HepG2 (cell line): ENCODE data around the gene KLHL17. TPM values are rescaled to one million over a fixed set of nuclear protein-coding genes. Genes with fewer than 3 reads are reported as not detected.

Experiments used
- FOXM1 ChIP-seq: sonication (generic); formaldehyde crosslinking; IDR thresholded peaks from 2 replicates; pipeline ENCODE4 v1.5.0; 2020; ENCODE audit warnings: missing genetic modification reagents
- MBNL3 ChIP-seq: fragments of 250-450 bp; sonication (Bioruptor Pico); conservative IDR thresholded peaks from 2 replicates; pipeline ENCODE4 v1.8.0; 2022; ENCODE audit warnings: mild to moderate bottlenecking, inconsistent platforms
- MEIS1 ChIP-seq: sonication (generic); formaldehyde crosslinking; IDR thresholded peaks from 2 replicates; pipeline ENCODE4 v1.9.0; 2021; ENCODE audit warnings: mild to moderate bottlenecking, missing genetic modification reagents, moderate library complexity, borderline replicate concordance
- MLLT10 ChIP-seq: sonication (generic); formaldehyde crosslinking; IDR thresholded peaks from 2 replicates; pipeline ENCODE4 v1.4.0; 2020; ENCODE audit warnings: missing genetic modification reagents
- ZNF562 ChIP-seq: sonication (generic); formaldehyde crosslinking; IDR thresholded peaks from 2 replicates; pipeline ENCODE4 v1.8.0; 2022; ENCODE audit warnings: missing genetic modification reagents, borderline replicate concordance
- ZNF616 ChIP-seq: sonication (generic); formaldehyde crosslinking; IDR thresholded peaks from 2 replicates; pipeline ENCODE4 v1.5.0; 2020; ENCODE audit warnings: low read depth, mild to moderate bottlenecking, missing genetic modification reagents
- polyA plus RNA-seq, 8 experiments: library from polyadenylated mRNA; depleted of rRNA in 3 of 8; stranded (reverse) in 7 of 8; unstranded in 1 of 8; fragments of >200 nt; fragmentation: Illumina TruSeq in 4 of 8; extraction: Trizol in 4 of 8; gene quantifications; 2 replicates each; pipeline versions ENCODE4 v1.2.1 to v1.2.3, GENCODE V29; 2011 to 2016; ENCODE audit warnings: low read depth in 4 of 8, missing spikeins in 1 of 8, mixed read lengths in 1 of 8; ENCODE audit not compliant: insufficient read depth in 1 of 8
- total RNA-seq, 5 experiments: library from RNA; depleted of rRNA; stranded (reverse); fragments of >200 nt; fragmentation: Illumina TruSeq; extraction: Trizol; gene quantifications; 2 replicates each; pipeline ENCODE4 v1.2.3, GENCODE V29; 2016; ENCODE audit warnings: low read depth in 1 of 5
- TF ChIP-seq, protein P1 (sequence below), 2 experiments: sonication (generic) in 1 of 2; formaldehyde crosslinking in 1 of 2; IDR thresholded peaks; 2 replicates each; pipeline versions ENCODE4 v1.6.1 to v1.9.0; 2014 to 2022; ENCODE audit warnings: antibody characterized with exemption in 1 of 2, borderline replicate concordance in 1 of 2, inconsistent platforms in 1 of 2, low read depth in 1 of 2, missing genetic modification reagents in 1 of 2
- TF ChIP-seq, protein P2 (sequence below): sonication (generic); formaldehyde crosslinking; IDR thresholded peaks from 2 replicates; pipeline ENCODE4 v1.4.0; 2020; ENCODE audit warnings: missing genetic modification reagents
- TF ChIP-seq, protein P3 (sequence below), 2 experiments: sonication (generic) in 1 of 2; formaldehyde crosslinking in 1 of 2; IDR thresholded peaks; 2 replicates each; pipeline versions ENCODE4 v1.4.0 to v1.6.1; 2018 to 2020; ENCODE audit warnings: missing genetic modification reagents in 2 of 2, borderline replicate concordance in 1 of 2, low read depth in 1 of 2, mild to moderate bottlenecking in 1 of 2, missing biosample characterization in 1 of 2
- TF ChIP-seq, protein P4 (sequence below): sonication (generic); formaldehyde crosslinking; IDR thresholded peaks from 2 replicates; pipeline ENCODE4 v1.9.0; 2021; ENCODE audit warnings: missing genetic modification reagents, mild to moderate bottlenecking, borderline replicate concordance

The KLHL17 gene
- total and polyA plus RNA-seq, 2 of the 13 experiments (the other 11 are each of a cell fraction or from before 2014, with no cell fraction given), result 9.3 to 24.7 TPM

DNA sequence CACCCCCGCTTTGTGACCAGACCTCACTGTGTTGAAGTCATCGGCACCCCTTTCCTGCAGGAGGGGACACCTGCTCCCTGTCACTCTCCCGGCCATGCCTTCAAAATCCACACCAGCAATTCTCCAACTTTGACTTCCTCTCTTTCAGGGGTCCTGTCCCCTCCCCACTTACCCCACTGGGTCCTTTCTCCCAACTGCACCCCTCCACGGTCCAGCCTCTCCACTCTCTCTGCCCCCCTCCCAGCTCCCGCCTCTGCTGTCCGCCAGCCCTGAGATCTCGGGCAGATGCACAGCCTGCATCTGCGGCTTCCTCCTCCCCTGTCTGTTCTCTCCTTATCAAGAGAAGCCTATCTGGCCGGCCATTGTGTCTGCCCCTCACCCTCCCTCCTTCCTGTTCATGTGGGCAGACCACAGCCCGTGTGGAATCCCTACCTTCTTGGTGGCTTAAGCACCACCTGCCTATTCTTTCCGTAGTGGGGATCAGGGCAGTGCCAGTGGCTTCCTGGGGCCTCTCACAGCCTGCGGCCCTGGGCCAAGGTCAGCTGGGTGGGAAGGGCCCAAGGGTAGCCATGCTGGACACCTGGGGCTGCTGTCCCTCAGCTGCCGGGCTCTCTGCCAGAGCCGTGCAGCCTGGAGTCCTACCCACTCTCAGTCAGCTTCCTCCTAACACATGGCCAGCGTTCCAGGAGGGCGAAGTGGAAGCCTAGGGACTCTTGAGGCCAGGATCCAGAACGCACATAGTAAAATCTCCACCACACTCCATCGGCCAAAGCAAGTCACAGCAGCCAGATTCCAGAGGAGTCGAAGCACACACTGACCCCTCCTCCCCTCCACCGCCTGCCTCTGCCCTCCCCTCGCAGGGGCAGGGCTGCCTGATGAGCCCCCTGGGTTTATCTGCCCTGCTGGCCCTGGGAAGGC, 44.7 kb downstream of the KLHL17 start (continued):
- TF ChIP-seq, protein P1, sequence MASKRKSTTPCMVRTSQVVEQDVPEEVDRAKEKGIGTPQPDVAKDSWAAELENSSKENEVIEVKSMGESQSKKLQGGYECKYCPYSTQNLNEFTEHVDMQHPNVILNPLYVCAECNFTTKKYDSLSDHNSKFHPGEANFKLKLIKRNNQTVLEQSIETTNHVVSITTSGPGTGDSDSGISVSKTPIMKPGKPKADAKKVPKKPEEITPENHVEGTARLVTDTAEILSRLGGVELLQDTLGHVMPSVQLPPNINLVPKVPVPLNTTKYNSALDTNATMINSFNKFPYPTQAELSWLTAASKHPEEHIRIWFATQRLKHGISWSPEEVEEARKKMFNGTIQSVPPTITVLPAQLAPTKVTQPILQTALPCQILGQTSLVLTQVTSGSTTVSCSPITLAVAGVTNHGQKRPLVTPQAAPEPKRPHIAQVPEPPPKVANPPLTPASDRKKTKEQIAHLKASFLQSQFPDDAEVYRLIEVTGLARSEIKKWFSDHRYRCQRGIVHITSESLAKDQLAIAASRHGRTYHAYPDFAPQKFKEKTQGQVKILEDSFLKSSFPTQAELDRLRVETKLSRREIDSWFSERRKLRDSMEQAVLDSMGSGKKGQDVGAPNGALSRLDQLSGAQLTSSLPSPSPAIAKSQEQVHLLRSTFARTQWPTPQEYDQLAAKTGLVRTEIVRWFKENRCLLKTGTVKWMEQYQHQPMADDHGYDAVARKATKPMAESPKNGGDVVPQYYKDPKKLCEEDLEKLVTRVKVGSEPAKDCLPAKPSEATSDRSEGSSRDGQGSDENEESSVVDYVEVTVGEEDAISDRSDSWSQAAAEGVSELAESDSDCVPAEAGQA (IDR thresholded peaks at IDR 0.05; ENCODE audit: low read depth), result no peak
- TF ChIP-seq, protein P1 (CRISPR knock-in tag; IDR thresholded peaks at IDR 0.05; ENCODE audit: borderline replicate concordance), result no peak
- TF ChIP-seq, protein P2, sequence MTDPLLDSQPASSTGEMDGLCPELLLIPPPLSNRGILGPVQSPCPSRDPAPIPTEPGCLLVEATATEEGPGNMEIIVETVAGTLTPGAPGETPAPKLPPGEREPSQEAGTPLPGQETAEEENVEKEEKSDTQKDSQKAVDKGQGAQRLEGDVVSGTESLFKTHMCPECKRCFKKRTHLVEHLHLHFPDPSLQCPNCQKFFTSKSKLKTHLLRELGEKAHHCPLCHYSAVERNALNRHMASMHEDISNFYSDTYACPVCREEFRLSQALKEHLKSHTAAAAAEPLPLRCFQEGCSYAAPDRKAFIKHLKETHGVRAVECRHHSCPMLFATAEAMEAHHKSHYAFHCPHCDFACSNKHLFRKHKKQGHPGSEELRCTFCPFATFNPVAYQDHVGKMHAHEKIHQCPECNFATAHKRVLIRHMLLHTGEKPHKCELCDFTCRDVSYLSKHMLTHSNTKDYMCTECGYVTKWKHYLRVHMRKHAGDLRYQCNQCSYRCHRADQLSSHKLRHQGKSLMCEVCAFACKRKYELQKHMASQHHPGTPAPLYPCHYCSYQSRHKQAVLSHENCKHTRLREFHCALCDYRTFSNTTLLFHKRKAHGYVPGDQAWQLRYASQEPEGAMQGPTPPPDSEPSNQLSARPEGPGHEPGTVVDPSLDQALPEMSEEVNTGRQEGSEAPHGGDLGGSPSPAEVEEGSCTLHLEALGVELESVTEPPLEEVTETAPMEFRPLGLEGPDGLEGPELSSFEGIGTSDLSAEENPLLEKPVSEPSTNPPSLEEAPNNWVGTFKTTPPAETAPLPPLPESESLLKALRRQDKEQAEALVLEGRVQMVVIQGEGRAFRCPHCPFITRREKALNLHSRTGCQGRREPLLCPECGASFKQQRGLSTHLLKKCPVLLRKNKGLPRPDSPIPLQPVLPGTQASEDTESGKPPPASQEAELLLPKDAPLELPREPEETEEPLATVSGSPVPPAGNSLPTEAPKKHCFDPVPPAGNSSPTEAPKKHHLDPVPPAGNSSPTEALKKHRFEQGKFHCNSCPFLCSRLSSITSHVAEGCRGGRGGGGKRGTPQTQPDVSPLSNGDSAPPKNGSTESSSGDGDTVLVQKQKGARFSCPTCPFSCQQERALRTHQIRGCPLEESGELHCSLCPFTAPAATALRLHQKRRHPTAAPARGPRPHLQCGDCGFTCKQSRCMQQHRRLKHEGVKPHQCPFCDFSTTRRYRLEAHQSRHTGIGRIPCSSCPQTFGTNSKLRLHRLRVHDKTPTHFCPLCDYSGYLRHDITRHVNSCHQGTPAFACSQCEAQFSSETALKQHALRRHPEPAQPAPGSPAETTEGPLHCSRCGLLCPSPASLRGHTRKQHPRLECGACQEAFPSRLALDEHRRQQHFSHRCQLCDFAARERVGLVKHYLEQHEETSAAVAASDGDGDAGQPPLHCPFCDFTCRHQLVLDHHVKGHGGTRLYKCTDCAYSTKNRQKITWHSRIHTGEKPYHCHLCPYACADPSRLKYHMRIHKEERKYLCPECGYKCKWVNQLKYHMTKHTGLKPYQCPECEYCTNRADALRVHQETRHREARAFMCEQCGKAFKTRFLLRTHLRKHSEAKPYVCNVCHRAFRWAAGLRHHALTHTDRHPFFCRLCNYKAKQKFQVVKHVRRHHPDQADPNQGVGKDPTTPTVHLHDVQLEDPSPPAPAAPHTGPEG (CRISPR knock-in tag), result 0 out of 2 replicates have a peak, but pooled peaks have one; percentile 16
- no peak for TF ChIP-seq ZNF562
- TF ChIP-seq MEIS1 (CRISPR knock-in tag), result peak; percentile 18; the same call in 1 of the 2 replicates
- TF ChIP-seq MLLT10 (CRISPR knock-in tag), result no peak
- no peak for TF ChIP-seq MBNL3 (CRISPR knock-in tag)
- no peak for TF ChIP-seq ZNF616 (CRISPR knock-in tag)
- no peak for TF ChIP-seq FOXM1
- TF ChIP-seq, protein P3, sequence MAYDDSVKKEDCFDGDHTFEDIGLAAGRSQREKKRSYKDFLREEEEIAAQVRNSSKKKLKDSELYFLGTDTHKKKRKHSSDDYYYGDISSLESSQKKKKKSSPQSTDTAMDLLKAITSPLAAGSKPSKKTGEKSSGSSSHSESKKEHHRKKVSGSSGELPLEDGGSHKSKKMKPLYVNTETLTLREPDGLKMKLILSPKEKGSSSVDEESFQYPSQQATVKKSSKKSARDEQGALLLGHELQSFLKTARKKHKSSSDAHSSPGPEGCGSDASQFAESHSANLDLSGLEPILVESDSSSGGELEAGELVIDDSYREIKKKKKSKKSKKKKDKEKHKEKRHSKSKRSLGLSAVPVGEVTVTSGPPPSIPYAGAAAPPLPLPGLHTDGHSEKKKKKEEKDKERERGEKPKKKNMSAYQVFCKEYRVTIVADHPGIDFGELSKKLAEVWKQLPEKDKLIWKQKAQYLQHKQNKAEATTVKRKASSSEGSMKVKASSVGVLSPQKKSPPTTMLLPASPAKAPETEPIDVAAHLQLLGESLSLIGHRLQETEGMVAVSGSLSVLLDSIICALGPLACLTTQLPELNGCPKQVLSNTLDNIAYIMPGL (CRISPR knock-in tag; IDR thresholded peaks at IDR 0.05; ENCODE audit: borderline replicate concordance in 1 of 2, low read depth in 1 of 2), result peak in 1 of 2 experiments; percentile 59; a peak in 1 of 4 replicates
- TF ChIP-seq, protein P4, sequence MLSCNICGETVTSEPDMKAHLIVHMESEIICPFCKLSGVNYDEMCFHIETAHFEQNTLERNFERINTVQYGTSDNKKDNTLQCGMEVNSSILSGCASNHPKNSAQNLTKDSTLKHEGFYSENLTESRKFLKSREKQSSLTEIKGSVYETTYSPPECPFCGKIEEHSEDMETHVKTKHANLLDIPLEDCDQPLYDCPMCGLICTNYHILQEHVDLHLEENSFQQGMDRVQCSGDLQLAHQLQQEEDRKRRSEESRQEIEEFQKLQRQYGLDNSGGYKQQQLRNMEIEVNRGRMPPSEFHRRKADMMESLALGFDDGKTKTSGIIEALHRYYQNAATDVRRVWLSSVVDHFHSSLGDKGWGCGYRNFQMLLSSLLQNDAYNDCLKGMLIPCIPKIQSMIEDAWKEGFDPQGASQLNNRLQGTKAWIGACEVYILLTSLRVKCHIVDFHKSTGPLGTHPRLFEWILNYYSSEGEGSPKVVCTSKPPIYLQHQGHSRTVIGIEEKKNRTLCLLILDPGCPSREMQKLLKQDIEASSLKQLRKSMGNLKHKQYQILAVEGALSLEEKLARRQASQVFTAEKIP (CRISPR knock-in tag), result no peak
